Measurements from ENCODE around the gene SELENOV.
A peak's percentile ranks its signal among the peaks of the same experiment; 100 is the strongest.

DNA sequence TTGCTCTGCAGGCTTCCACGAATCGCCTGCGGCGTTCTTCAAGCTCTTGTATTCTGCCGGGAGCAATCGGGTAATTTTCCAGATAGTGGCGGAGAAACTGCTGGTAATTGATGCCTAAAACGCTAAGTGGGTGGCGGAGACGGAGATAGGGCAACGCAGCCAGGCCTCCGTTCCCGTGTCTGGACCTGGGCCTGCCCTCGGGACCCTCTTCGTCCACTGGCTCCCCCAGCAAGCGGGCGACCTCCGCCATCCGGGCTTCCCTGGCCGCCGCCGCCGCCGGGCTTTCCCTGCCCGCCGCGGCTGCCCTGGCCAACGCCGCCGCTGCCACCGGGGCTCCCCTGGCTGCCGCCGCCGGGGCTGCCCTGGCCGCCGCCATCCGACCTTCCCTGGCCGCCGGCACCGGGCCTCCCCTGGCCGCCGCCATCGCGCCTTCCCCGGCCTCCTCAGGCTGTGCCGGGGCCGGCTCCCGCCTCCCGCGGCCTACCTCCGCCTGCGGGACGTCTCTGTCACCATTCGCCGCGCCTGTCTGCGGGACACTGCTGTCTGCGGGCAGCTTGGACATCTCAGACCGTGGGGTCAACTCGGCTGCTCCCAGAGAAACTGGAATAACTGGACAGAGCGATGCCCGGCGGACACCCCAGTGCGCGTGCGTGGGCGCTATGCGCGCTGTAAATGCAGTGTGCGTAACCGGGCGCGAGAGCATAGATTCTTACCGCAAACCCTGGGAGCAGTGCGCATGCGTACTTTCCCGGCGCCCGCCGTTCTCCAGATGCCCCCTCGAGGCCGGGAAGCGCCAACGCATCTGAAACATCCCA, 24.8 kb downstream of the SELENOV start, which contains the start of gene EID2:
- TF ChIP-seq, protein P1, sequence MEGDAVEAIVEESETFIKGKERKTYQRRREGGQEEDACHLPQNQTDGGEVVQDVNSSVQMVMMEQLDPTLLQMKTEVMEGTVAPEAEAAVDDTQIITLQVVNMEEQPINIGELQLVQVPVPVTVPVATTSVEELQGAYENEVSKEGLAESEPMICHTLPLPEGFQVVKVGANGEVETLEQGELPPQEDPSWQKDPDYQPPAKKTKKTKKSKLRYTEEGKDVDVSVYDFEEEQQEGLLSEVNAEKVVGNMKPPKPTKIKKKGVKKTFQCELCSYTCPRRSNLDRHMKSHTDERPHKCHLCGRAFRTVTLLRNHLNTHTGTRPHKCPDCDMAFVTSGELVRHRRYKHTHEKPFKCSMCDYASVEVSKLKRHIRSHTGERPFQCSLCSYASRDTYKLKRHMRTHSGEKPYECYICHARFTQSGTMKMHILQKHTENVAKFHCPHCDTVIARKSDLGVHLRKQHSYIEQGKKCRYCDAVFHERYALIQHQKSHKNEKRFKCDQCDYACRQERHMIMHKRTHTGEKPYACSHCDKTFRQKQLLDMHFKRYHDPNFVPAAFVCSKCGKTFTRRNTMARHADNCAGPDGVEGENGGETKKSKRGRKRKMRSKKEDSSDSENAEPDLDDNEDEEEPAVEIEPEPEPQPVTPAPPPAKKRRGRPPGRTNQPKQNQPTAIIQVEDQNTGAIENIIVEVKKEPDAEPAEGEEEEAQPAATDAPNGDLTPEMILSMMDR (IDR thresholded peaks at IDR 0.05) = peak; percentile 68 to 90 (median 82)
- peak; percentile 92 to 98 for TF ChIP-seq POLR2A (IDR thresholded peaks at IDR 0.05)
